Mesenteric fat pad (tissue), 1 donor: ENCODE results near the gene ADRB2. TPM values are rescaled to one million over a fixed set of nuclear protein-coding genes. Genes with fewer than 3 reads are reported as not detected.
"Not testable (repeated sequence)": the region's sequence is repeated elsewhere in the genome, so short reads cannot be mapped to it uniquely, and the experiment has no call there.

Experiments used
- DNase-seq: peaks from one replicate; pipeline ENCODE4 v3.0.0-alpha.2; 2020; ENCODE audit warnings: low spot score
- long read RNA-seq: library from polyadenylated mRNA; unstranded; transcript quantifications from one replicate; pipeline ENCODE4 v2.0.0, GENCODE V29; 2020
- total RNA-seq: library from RNA; stranded (reverse); fragmentation: NEBNext Ultra II Directional; extraction: Animal tissue kit (Norgen Biotek cat#: 25700); gene quantifications from one replicate; pipeline ENCODE4 v1.2.1, GENCODE V29; 2021
- donor health status: DM: yes; HTN: yes; CAD: no.

The ADRB2 gene
- total RNA-seq: 25.3 TPM
- long read RNA-seq, transcript ADRB2-201 (1 exons, 3,443 nt): major isoform, 143 of 172 reads
- long read RNA-seq, partial matches to known transcripts: 1 of 172 reads
- long read RNA-seq, other reads (novel, unspliced or antisense): 28 of 172 reads

DNA sequence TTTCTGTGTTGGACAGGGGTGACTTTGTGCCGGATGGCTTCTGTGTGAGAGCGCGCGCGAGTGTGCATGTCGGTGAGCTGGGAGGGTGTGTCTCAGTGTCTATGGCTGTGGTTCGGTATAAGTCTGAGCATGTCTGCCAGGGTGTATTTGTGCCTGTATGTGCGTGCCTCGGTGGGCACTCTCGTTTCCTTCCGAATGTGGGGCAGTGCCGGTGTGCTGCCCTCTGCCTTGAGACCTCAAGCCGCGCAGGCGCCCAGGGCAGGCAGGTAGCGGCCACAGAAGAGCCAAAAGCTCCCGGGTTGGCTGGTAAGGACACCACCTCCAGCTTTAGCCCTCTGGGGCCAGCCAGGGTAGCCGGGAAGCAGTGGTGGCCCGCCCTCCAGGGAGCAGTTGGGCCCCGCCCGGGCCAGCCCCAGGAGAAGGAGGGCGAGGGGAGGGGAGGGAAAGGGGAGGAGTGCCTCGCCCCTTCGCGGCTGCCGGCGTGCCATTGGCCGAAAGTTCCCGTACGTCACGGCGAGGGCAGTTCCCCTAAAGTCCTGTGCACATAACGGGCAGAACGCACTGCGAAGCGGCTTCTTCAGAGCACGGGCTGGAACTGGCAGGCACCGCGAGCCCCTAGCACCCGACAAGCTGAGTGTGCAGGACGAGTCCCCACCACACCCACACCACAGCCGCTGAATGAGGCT, at the start of gene ADRB2:
TSS of gene ADRB2 (plus strand) at position 559 of the 686 bp plus-strand sequence. CDS start 221 bp downstream, outside the sequence.
- peak; percentile 97 for DNase-seq

GRCh38 chr5:148776780-148777179, 49.6 kb upstream of the ADRB2 start:
- no peak for DNase-seq

DNA sequence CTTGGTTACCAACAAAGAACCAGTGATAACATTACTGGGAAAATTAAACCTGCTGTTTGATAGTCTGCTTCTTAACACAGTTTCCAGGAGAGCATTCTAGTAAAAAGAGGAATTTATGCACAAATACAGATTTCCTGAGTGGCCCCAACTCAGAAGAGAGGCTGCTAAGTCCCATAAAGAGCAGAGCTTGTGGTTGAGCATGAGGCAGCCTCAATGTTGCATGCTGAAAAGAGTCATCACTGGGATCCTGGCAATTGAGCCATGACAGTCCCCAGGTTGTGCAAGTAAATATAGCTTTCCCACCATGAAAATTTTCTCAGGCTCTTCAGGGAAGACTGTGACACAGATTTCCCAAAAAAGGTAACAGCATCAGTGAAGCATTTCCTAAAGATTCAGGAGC, 47.5 kb upstream of the ADRB2 start:
- DNase-seq: no peak

GRCh38 chr5:148780711-148781110, 45.7 kb upstream of the ADRB2 start:
- DNase-seq: no peak

DNA sequence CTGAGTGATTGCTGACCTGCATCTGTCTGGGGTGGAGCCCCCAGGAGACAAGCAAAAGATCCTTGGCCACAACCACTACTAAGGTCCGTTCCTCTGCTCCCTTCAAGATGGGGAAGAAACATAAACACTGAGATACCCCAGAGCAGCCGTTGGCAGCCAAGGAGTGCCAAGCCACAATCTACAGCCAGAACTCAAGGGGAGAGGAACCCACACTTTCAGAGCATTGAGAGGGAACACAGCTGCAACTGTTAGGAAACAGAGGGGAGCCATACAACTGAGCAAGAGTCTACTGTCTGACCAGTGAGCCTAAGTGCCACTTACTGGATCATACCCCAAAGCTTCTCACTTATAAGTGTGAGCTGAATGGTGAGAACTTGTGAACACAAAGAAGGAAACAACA, 44.6 kb upstream of the ADRB2 start:
- no peak for DNase-seq

- DNase-seq: no peak
Measured at GRCh38 chr5:148785223-148785622, 41.2 kb upstream of the ADRB2 start.

DNA sequence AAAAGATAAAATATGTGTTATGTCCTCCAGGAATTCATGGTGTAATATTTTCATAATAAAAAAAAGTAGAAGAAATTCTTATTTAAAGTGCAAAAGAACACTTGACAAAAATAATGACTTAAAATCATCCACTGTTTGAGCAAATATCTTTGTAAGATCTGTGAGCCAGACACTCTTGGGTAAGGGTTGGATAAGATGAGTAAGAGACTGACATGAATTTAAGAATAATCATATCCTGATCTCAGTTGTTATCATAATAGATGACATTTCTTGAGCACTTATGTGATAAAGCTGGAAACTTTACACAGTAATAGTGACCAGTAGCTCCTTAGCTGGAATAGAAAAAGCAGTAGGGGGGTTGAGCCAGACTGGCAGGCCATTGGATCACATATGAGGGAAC, 40.0 kb upstream of the ADRB2 start:
- no peak for DNase-seq

DNA sequence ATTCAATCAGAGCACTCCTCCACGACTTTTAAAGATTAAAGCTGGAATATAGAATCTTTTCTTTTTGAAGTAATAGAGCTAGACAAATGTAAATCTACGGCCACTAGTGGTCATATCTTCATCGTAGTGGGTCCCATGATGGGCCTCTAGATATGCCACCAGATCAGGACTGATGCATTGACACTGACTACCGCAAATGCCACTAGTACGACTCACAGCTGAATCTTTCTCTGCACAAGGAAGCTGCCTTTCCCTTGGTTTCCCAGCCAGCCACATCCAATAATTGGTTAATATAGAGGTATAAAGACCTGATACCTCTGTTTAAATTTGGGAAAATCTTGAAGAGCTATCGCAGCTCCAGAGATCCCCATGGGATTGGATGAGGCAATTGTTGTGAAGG, 37.8 kb upstream of the ADRB2 start:
- no peak for DNase-seq

GRCh38 chr5:148790545-148791333, 35.7 kb upstream of the ADRB2 start:
- no peak for DNase-seq

DNA sequence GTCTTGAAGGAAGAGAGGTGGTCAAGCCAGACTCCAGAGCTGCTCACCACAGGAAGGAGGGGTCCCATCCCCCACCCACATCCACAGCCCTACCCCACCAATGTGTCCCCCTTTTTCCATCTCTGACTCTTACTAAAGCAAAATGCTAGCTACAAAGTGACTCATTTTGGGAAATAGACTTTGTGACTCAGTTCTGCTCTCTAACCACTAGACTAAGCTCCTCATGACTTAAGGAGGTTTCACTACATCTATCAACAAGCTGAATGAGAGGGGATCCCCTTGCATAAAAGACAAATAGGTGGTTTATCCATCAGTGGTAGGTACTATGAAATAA, 35.1 kb upstream of the ADRB2 start:
- DNase-seq: no peak

GRCh38 chr5:148791696-148792095, 34.7 kb upstream of the ADRB2 start:
- no peak for DNase-seq

DNA sequence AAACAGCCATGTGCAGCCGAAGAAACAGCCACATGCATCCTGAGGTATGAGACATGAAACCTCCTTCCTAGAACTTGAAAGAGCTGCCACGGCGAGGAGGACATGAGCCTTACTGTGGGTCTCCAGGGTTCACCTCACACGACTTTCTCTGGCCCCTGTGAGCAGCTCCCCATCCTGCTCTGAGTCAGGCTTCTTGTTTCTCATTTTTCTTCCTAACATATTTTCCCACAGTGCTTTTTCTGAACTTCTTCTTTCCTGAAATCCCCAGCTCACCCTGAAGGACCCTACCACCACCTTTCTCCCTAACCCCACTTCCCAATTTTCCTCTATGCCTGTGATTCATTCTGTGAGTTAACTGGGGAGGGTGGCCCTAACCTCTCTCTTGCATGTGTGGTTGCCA, 33.7 kb upstream of the ADRB2 start:
- DNase-seq: no peak

- DNase-seq: no peak
Measured at GRCh38 chr5:148793261-148793660, 33.1 kb upstream of the ADRB2 start.

DNA sequence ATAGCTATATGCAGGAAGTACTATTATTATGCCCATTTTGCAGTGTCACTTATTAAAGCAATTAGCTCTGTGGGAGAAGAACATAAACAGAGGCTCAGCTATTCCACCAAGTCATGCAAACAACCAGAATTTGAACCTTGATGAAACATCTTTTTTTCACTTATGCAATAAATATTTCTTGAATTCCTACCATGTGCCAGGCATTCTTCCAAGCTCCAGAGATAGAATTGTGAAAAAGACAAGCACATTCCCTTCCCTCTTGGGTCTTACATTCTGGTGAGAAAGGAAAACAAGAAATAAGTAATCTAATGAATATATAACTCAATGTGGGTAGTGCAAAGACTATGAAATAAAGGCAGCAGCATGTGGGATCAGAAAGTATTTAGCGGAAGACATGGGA, 32.1 kb upstream of the ADRB2 start:
- DNase-seq: no peak

DNA sequence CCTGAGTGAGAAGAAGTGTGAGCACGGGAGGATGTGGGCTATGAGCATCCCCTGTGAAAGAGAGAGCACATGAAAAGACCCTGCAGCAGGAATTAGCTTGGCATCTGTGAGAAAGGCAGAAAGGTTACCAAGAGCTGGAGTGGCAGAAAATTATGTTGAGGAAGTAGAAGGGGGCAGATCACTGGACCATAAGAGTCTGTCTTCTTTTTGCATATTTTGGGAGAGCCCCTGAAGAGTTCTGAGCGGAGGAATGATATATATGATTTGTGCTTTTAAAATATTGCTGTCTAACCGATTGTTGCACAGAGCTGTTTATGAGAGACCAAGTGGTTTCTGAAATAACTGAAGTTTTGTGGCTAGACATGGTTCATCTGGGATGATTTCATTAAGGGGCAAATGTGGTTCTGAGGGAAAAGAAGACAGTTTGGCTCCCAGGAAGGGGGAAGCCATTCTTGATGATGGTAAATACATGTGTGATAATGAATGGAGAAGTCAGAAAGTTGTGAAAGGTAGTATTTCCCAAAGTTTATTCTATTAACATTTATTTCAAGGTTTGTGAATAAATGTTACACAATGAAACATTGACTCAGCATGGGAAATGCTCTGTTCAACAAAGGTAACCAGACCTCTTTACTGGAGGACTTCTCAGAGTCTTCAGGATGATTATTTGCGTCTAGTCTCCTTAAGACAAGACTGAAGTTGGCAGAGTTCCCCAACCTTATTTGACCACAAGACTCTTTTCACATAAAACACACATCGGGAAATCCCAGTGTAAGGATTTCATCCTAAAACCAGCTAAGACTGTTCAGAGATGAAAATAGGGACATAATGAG, 31.5 kb upstream of the ADRB2 start:
- DNase-seq: no peak

DNA sequence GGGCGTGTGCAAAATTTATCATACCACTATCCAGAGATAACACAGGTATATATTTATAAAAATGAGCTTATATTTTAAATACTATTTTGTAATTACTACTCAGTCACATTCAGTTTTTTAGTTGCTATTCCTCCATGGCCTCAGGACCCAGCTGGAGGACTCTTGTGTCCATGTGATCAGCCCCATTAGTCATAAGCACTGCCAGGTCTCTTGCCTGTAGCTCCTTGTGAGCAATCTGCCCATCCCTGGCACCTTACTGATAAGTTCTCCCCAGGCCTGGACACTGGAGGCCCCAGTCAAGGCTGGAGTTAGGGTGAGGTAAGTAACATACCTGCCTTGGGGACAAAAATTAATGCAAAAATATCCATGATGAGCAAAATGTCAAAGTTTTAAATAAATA, 29.5 kb upstream of the ADRB2 start:
- DNase-seq: no peak

DNA sequence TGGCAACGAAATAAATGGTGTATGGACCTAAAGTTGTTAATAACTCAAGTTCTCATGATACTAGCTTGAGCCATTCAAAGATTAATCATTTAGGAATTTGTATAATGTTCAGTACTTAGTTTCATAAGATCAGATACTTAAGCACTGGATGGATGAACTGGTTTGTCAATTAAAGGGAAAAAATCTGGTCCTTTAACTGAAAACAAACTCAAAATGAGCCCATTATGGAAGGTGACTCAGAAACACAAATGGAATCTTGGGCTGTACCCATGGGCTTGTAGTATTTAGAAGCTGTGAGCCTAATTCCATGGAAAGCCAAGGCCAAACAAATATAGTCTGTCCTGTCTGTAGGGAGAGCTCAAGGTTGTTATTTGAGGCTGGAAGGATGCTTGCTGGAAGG, 27.6 kb upstream of the ADRB2 start:
- DNase-seq: no peak

GRCh38 chr5:148799737-148800527, 26.5 kb upstream of the ADRB2 start:
- no peak for DNase-seq

GRCh38 chr5:148801682-148802276, 24.6 kb upstream of the ADRB2 start:
- no peak for DNase-seq

DNA sequence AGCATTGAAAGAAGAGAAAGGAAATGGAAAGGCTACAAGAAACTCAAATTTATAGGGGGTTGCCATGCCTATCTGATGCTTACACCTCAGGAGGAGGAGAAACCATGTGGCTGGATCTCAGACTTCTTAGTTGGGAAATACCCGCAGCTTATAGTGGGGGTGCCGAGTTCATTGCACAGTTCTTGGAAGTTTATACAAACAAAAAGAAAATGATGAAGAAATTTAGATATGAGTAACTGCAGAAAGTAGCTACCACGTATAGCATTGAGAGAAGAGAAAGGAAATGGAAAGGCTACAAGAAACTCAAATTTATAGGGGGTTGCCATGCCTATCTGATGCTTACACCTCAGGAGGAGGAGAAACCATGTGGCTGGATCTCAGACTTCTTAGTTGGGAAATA, 23.0 kb upstream of the ADRB2 start:
- not testable (repeated sequence) for DNase-seq

GRCh38 chr5:148804393-148804792, 22.0 kb upstream of the ADRB2 start:
- DNase-seq: no peak
